HG02623 (cell line): ENCODE results near the gene GC.
"Not testable (repeated sequence)": the region's sequence is repeated elsewhere in the genome, so short reads cannot be mapped to it uniquely, and the experiment has no call there.

ENCODE experiments used
- ATAC-seq: cut with Tn5 transposase; IDR thresholded peaks from one replicate; pipeline ENCODE4 v1.9.1; 2021; ENCODE audit warnings: moderate library complexity; ENCODE audit not compliant: unreplicated experiment

Gene GC

DNA sequence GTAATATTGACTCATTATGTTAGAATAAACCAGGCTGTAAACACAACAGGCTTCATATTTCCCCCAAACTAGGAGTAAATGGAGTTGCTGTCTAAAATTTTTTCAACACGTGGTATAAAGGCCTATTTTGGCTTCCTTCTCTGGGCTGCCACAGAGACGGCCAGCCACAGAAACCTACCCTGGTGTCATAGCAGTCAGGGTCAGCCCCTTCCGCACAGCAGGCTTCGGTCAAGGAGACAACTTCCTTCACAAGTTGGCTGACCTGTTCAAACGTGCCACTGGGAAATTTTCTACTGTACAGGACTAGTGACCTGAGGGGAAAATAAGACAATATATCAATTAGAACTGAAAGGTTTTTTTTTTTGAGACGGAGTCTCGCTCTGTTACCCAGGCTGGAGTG is 15.8 kb downstream of the GC start:
- no peak for ATAC-seq

DNA sequence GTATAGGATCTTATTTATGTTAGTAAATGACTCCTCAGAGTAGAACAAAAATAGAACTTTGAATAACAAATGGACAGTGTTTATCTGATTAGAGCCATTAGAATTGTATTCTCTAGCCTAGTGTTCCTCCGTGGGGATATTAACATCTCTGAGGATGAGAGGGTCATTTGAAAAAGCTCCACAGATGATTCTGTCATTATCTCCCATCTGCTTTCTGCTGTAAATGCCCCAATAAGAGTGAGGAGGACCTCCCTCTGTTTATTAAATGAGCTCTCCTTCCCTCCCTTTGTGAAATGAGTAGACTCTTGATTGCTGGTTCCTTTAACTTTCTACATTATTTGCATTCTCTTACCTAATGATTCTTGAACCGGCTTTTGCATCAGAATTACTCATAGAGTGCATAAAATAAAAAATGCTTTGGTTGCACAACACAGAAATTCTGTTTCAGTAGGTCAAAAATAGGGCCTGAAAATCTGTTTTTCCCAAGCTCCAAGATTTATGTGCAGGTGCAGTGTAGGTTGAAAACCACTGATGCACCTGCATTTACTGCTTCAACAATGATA is 18.0 kb downstream of the GC start:
- no peak for ATAC-seq

DNA sequence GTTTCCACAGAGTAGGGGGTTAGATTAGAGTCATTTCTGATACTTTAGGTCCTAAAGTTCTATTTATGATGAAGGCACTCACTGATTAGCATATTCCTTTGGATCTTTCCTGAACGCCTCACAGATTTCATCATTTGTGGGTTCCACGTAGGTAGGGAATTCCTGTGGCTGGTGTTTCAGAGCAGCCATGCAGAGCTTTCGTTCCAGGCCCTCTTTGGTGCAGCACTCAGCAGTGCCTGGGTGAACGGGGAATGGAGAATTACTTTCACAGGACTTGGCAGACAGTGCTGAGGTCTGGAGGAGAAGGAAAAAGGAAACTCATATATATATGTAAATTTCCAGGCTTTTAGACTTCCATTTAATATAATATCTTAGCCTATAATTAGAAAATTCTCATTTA is 18.5 kb downstream of the GC start:
- ATAC-seq: no peak

DNA sequence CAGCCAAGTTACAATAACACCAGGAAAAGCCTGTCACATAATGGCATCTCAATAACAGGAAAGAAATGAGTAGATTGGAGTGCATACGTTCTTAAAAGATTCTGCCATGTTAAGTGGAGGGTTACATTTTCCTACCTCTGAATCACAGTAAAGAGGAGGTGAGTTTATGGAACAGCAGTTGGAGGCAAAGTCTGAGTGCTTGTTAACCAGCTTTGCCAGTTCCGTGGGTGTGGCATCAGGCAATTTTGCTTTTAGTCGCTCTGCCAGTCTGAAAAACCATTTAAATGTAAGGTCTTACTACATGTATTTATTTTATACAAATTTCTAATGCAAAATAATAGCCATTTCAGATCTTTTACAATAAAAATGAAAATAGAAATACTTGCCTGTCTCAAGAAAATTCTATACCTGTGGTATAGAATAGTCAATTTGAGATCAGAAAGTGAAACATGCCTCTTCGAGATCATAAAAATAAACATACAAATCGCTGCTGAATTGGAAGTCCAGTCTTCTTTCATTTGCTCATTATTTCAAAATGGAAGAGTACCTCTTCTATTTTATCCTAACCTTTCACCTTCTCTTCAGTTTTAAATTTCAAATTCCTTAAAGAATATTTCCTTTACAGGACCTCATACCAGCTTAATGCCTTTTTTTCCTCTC is 31.4 kb downstream of the GC start:
- ATAC-seq: no peak

DNA sequence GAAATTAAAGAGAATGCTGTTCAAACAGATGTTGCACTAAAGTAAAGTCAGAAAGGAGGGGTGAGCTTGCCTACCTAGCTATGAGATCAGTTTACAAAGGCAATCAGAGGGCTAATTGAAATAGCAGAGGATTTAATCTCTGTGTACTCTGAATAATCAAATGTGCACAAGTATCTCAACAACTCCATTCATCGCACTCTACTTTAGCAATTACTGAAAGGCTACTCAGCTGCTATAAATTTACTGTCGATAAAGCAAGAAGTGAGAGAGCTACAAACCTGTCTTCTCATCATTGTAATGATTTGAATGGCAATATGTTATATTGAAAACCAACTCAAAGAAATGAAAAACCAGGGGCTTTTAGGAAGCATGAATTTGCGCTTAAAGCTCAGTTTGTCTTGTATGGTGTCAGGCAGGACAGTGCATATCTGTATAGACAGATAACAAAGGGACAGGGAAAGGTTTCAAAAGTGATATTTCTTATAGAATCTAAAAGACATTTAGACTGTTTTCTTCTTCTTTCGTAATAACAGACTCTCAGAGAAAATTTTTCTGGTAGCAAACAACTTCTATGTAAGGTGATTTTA is 34.8 kb downstream of the GC start:
- ATAC-seq: no peak

DNA sequence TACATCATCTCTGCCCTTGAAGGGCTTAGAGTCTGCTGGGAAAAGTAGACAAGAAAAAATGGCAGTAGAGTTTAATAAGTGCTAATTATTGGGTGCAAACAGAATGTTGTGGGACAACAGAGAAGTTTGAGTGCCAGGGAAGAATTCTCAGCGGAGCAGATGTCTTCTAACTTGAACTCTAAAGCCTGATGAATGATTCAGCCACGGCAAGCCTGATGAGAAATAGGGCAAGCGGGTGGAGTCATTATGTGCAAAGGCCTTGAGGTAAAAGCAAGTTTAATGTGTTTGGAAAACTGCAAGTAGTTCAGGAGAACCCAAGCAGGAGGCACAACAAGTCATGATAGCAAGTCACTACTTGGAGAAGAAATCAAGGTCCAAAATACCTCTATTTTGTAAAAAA is 37.5 kb downstream of the GC start:
- no peak for ATAC-seq

DNA sequence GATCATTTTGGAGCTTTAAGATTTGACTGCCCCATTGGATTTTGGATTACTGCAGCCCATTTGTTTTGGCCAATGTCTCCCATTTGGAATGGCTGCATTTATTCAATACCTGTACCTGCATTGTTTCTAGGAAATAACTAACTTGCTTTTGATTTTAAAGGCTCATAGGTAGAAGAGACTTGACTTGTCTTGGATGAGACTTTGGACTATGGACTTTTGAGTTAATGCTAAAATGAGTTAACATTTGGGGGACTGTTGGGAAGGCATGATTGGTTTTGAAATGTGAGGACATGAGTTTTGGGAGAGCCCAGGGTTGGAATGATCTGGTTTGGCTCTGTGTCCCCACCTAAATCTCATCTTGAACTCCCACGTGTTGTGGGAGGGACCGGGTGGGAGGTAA is 45.1 kb downstream of the GC start:
- ATAC-seq: not testable (repeated sequence)

DNA sequence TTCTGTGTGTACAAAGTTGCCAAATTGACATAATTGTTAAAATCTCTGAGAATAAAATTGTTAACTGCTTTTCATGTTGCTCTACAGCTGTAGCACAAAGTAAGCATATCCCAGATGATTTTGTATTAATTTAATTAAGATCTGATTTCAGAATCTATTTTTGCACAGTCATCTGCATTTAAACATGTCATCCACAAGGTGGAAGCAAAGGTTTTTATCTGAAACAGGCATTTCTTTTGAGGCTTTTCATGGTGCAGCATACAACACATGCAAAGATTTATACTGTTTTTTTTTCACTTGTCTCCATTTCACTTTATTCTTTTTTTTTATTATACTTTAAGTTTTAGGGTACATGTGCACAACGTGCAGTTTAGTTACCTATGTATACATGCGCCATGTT is 51.2 kb downstream of the GC start:
- no peak for ATAC-seq

DNA sequence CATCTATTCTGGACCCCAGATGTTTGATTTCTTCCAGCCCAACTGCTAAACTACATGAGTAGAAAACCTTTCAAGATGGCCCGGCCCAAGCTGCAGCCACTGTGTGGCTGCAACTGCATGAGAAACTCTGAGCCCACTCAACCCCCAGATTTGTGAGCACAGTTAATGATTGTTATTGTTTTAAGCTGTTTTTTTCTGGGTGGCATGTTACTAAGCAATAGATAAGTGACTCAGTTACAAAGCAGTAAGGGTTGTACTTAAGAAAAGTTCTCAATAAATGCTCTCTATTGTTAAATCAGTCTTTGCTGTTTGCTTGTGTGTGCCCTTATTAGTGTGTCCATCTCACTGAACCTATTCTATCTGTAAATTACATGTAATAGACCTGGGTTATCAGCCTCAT is 51.8 kb downstream of the GC start:
- no peak for ATAC-seq

DNA sequence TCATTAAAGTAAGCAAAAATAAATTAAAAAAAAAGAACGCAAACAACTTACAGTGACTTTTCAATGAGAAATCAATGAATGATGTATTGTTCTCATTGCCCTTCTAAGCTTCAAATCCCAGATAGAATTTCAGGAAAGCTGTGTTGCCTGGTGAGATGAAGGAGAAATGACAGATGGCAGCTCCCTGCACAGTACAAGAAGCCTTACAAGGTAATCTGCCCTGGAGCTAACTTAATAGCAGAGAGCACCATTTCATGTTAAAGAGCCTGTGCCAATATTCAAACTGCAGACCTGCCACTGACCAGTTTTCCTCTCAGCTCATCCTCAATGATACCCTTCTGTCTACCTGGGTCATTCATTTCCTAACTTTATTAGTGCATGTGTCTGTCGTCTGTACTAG is 54.0 kb downstream of the GC start:
- ATAC-seq: no peak

DNA sequence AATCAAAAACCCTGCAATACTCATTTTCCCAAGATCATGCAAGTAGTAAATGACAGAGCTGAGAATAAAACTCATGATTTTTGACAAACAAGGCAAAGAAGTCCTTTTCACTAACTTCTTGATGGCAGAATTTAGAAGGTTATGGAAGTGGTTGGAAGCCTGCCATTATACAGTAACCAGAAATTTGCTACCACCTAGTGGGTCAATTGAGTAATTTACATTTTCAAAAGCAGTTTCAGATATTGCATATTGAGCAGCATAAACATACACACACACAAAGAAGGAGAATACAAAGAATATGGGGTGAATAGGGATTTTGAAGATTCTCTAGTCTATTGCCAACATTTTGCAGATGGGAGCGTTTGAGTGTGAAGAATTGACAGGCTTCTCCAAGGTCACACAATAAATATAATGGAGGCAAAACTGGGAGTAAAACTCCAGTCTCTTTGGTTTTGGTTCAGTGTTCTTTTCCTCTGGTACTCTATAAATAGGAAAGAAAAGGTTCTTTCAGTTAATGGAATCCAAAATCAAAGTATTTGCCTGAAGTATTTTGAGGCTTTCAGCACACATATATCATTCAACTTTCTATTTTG is 70.2 kb downstream of the GC start:
- ATAC-seq: peak; percentile 73

DNA sequence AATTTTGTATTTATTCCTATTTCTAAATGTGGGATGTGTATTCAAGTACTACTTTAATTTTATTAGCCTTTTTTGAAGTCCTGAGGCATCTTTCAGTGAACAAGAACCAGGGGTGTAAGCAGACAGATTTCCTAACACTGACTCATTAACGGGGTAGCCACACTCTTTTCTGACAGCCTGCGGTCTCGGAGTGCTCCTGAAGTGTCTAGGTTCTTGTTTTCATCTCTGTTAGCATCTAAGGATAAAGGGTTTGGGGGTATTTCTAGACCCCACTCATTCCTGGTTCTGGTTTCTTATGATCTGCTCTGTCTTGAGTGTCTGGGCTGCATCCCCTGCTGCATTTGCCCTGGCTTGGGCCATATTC is 71.9 kb downstream of the GC start:
- no peak for ATAC-seq

DNA sequence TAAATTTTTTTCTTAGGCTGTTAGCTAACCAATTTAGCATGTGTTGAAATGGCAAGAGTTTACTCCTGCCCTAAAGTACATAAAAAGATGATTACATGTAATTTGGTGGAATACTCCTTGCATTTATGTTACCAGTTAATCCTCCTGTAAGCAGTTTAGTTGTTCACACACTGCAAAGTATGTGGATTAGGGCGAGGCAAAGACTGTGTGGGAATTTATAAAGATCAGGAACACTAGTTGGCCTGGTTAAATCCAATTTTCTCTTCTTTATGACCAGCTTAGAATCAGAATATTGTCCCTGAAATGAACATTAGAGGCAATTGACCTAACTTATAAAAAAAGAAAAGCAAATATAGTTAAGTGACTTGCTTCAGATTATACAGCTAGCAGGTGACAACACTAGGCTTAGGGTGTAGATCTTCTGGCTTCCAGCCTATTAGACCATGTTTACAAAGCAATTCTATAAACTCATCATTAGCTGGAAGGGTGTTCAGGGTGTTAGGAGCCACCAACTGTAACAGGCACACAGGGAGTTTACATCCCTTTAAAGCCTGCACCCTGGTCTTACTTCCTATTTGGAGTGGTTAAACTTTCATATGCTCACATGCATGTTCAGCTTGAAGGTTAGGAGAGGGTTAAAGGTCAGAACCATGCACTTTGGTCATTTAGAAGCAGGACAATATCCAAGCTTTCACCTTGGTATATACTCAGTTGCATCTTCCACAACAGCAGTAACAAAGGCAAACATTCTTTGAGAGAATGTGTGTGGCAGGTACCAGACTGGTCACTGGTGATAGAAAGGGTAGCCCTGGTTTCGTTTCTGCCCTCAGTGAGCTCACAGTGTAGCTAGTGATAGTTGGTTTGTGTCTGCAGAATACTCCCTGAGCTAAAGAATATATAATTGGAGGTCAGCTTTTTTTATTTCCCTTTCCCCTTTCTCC is 72.6 kb downstream of the GC start:
- no peak for ATAC-seq

DNA sequence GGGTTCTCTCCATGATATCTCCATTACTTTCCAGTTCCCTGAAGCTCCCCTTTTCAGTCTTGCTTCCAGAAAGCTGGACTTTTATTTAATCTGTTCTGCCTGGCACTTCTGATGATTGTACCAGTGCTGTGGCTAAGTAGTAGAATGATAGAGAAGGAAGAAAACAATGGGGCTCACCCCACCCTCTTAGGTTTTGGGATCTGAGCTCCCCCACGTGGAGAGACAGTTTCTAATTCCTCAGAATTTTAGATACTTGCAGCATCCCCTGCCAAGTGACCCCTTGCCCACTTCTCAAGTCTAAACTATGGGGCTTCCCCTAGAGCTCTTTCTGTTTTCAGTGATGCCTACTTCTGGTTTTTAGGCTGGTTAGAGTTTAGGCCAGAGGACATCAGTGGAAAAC is 73.9 kb downstream of the GC start:
- no peak for ATAC-seq

DNA sequence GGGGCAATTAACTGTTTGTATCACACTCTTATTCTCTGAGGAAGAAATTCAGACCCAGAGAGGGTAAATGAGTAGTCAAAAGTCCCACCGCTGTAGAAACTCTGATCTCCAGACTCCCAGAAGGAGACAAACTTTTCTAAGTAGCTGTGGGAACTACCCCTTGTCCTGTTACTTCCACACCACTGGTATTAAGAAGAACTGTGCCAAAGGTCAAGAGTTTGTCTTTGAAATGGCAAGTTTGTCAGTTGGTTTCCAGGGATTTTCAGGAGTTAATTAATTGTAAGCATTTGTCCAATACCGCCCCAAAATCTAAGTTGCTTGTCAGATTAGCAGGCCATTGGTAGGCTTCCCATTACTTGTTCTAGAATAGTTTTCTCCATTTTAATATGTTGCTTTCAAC is 85.7 kb downstream of the GC start:
- no peak for ATAC-seq

DNA sequence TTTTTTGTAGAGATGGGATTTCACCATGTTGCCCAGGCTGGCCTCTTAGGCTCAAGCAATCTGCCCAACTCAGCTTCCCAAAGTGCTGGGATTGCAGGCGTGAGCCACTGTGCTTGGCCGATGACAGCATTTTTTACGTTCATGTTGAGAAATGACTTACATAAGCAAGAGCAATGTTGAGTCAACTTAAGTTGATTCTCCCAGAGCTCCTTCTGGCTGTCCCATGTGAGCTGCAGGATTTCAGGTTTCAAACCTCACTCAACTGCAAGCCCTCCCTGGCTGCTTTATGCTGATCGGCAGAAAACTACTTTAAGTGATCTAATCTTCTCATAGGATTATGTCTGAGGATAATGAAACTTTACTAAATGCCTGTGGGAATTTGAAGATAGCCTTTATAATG is 86.8 kb downstream of the GC start:
- ATAC-seq: no peak

DNA sequence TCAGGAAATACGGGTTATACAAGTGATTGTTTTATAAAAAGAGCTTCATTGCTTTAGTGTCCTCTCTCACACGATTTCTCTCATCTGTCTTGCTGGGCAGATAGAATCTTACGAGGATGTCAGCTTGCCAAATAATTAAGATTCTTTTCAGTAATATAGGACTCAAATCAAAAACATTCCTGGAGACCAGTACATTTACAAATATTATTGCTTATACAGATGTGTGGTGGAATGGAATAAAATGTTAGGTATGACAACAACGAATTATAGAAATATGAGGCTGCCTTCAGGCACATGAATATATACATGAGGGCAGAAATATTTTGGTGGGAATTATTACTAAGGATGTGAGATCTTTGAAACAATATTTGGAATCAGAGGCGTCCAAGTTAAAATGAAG is 88.9 kb downstream of the GC start:
- ATAC-seq: no peak

DNA sequence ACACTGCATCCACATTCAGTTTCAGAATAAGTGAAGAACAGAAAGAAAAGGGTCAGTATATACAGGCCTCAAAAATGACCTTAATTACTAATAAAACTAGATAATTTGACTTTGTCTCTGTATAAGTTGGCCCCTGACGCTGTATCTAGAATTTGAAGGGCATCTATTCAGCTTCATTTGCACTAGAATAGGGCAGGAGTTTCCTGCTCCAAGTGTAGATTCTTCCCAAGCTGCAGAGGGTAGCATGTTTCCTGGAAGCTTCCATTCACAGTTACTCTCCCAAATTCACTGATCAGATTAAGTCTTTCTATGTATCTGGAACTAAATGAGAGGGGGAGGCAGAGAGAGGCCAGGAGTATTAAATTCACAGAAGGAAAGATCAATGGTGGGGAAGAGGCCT is 90.9 kb downstream of the GC start:
- no peak for ATAC-seq

DNA sequence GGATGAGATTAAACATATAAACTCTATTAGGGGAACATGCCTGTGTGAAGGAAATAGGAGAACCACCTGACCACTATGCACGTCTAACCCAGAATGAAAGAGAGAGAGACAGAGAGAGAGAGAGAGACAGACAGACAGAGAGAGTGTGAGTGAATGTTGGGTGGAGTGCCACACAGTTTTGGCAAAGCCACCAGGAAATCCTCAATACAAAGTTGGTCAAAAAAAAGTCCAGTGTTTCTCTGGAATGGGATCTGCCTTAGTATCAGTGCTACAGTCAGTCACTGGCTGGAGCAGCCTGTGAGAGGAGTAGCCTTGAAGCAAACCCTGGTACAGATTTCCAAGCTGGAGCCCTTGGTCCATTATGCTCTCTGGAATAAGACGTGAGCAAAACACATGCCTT is 91.7 kb downstream of the GC start:
- no peak for ATAC-seq
